Stimulated activated CD4-positive, alpha-beta T cell treated with anti-CD3 and anti-CD28 coated beads, Interleukin-15, amount 100 ng/mL, for 24 hours (primary cell): ENCODE data around the gene GALNT9.
"Not testable (repeated sequence)": the region's sequence is repeated elsewhere in the genome, so short reads cannot be mapped to it uniquely, and the experiment has no call there.

Source experiments
- DNase-seq: peaks from one replicate; pipeline ENCODE4 v3.0.0-alpha.2; 2020

The GALNT9 gene

GRCh38 chr12:132210223-132211055, 119.0 kb downstream of the GALNT9 start:
- DNase-seq = no peak

- no peak for DNase-seq
Measured at GRCh38 chr12:132209619-132210222, 119.7 kb downstream of the GALNT9 start.

GRCh38 chr12:132208153-132208823, 121.1 kb downstream of the GALNT9 start:
- no peak for DNase-seq

GRCh38 chr12:132207083-132207775, 122.2 kb downstream of the GALNT9 start:
- DNase-seq = no peak

GRCh38 chr12:132206046-132206434, 123.3 kb downstream of the GALNT9 start:
- no peak for DNase-seq

- no peak for DNase-seq
Measured at GRCh38 chr12:132205271-132206045, 123.9 kb downstream of the GALNT9 start.

GRCh38 chr12:132204793-132205270, 124.6 kb downstream of the GALNT9 start:
- DNase-seq = no peak

GRCh38 chr12:132204063-132204792, 125.2 kb downstream of the GALNT9 start:
- DNase-seq = no peak

- no peak for DNase-seq
Measured at GRCh38 chr12:132202929-132203721, 126.3 kb downstream of the GALNT9 start.

GRCh38 chr12:132201391-132202120, 127.8 kb downstream of the GALNT9 start:
- DNase-seq = no peak

- no peak for DNase-seq
Measured at GRCh38 chr12:132200800-132201199, 128.6 kb downstream of the GALNT9 start.

- no peak for DNase-seq
Measured at GRCh38 chr12:132199526-132200319, 129.7 kb downstream of the GALNT9 start.

GRCh38 chr12:132199101-132199500, 130.3 kb downstream of the GALNT9 start:
- no peak for DNase-seq

GRCh38 chr12:132197581-132198354, 131.6 kb downstream of the GALNT9 start:
- no peak for DNase-seq

GRCh38 chr12:132196873-132197390, 132.5 kb downstream of the GALNT9 start:
- no peak for DNase-seq

GRCh38 chr12:132196038-132196872, 133.1 kb downstream of the GALNT9 start:
- no peak for DNase-seq

- not testable (repeated sequence) for DNase-seq
Measured at GRCh38 chr12:132195242-132195641, 134.1 kb downstream of the GALNT9 start.
